GM23248 (cell line): ENCODE data around the gene TMED8.

Experiments
- EZH2 ChIP-seq: fragments of 200-600 bp; sonication (generic); IDR thresholded peaks from 2 replicates; pipeline ENCODE4 v1.6.1; 2018; ENCODE audit warnings: antibody characterized with exemption, mild to moderate bottlenecking; ENCODE audit not compliant: insufficient read depth, poor library complexity, severe bottlenecking
- EZH2phosphoT487 ChIP-seq: fragments of 200-600 bp; sonication (generic); IDR thresholded peaks from 2 replicates; pipeline ENCODE4 v1.6.1; 2018; ENCODE audit warnings: antibody characterized with exemption, moderate library complexity, mild to moderate bottlenecking, low read depth; ENCODE audit not compliant: insufficient read depth

DNA sequence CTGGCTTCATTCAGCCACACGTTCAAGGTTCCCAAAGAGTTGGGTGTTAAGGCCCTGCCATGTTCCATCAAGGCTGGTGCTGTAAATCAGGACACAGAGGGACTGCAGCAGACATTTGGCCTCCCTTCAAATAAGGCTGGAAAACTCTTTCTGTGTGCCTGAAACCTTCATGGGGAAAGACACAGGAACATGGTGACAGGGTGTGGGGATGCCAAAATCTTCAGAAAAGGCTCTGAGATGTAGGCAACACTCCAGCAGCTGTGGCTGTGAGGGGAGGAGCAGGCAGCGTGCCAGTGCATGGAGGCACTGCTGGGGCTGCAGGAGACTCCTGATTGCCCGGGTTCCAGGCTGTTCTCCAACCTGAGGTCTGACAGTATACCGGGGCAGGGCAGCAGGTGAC, 71.2 kb downstream of the TMED8 start:
- TF ChIP-seq EZH2, result no peak
- TF ChIP-seq EZH2phosphoT487, result no peak
